ENCODE data around the gene LCP2.

DNA sequence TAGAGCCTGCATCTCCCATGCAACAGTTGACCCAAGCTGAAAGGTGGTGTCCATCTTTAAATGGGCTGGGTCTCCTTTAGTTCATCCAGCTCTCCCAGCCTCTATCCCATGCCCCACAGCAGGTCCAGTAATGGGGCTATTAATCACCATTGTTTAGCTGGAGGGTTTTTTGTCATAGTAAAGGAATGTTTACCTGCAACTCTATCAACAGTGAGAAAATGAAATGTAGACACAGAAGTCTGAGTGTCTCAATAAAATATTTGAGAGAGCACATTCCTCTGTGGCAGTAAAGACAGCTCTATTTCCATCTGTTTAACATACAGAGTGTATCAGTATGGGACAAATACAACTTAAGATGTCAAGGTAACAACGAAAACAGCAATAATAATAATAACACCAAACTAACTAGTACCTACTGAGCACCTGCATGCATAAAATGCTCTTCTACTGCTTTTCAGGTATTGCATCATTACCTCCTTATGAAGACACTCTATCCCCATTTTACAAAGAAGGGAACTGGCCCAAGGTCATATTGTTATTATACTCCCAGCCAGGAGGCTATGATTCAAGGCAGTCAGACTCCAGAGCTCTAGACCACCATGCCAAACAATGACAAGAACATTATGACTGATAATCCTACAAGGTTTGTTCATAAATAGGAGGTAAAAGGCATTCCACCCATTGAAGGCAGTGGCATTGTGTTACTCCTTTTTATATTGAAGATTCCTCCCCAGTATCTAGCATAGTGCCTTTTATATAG lies 85.8 kb downstream of the LCP2 start:
- TF ChIP-seq, protein P1, sequence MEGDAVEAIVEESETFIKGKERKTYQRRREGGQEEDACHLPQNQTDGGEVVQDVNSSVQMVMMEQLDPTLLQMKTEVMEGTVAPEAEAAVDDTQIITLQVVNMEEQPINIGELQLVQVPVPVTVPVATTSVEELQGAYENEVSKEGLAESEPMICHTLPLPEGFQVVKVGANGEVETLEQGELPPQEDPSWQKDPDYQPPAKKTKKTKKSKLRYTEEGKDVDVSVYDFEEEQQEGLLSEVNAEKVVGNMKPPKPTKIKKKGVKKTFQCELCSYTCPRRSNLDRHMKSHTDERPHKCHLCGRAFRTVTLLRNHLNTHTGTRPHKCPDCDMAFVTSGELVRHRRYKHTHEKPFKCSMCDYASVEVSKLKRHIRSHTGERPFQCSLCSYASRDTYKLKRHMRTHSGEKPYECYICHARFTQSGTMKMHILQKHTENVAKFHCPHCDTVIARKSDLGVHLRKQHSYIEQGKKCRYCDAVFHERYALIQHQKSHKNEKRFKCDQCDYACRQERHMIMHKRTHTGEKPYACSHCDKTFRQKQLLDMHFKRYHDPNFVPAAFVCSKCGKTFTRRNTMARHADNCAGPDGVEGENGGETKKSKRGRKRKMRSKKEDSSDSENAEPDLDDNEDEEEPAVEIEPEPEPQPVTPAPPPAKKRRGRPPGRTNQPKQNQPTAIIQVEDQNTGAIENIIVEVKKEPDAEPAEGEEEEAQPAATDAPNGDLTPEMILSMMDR (IDR thresholded peaks at IDR 0.05), result no peak
- TF ChIP-seq POLR2A (IDR thresholded peaks at IDR 0.05) (no peak), POLR2AphosphoS5 (IDR thresholded peaks at IDR 0.05; ENCODE audit: insufficient read depth in 1 of 2, low read depth in 1 of 2) (no peak)
